BLaER1 (cell line): ENCODE measurements around the gene MBOAT7.

Experiments used
- H3K27ac ChIP-seq: shearing (Covaris generic); formaldehyde crosslinking; 2 replicates; pipeline ENCODE4 v1.8.1; 2022
- H3K27me3 ChIP-seq: shearing (Covaris generic); formaldehyde crosslinking; 2 replicates; pipeline ENCODE4 v1.8.1; 2022
- H3K36me3 ChIP-seq: shearing (Covaris generic); formaldehyde crosslinking; 2 replicates; pipeline ENCODE4 v1.8.1; 2022
- H3K4me1 ChIP-seq: shearing (Covaris generic); formaldehyde crosslinking; 2 replicates; pipeline ENCODE4 v1.8.1; 2022
- H3K4me2 ChIP-seq: shearing (Covaris generic); formaldehyde crosslinking; 2 replicates; pipeline ENCODE4 v1.8.1; 2022
- H3K4me3 ChIP-seq: shearing (Covaris generic); formaldehyde crosslinking; 2 replicates; pipeline ENCODE4 v1.8.1; 2022
- H3K9ac ChIP-seq: shearing (Covaris generic); formaldehyde crosslinking; 2 replicates; pipeline ENCODE4 v1.8.1; 2022
- H3K9me3 ChIP-seq: shearing (Covaris generic); formaldehyde crosslinking; 2 replicates; pipeline ENCODE4 v1.8.1; 2022
- H4K20me1 ChIP-seq: shearing (Covaris generic); formaldehyde crosslinking; 2 replicates; pipeline ENCODE4 v1.8.1; 2022
- Cebpa-rat ChIP-seq: shearing (Covaris generic); IDR thresholded peaks from 2 replicates; pipeline ENCODE4 v1.8.1; 2022

Gene MBOAT7

DNA sequence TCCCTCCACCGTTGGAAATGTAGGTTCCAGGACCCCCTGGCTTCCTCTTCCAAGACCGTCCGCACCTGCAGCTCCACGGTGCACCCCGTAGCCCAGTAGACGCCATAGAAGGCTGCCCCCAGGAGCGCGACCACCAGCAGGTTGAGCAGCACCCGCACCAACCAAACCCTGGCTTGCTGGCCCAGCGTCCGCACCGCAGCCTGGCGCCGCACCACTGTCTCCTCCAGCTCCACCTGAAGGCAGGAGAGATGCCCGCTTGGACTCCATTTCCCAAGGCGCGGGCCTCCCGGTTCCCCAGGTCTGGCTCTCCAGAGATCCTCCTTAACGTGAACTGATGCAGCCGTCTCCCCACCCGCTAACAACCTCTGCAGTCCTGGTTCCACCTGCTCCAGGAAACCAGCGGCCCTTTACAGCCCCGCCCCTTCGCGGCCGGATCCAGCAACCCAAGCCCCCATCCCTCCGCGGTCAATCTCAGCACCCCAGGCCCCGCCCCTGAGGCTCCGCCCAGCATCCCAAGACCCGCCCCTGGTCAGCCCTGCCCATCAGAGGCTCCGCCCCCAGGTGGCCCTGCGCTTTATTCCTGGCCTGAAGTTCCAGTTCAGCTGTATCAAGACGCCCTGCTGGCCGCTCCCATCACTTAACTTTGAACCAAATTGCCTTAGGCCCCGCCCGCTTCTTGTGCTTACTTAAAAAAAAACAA lies 24.9 kb downstream of the MBOAT7 start:
- TF ChIP-seq Cebpa-rat = no peak
- Histone ChIP-seq H3K4me2 (peak overlapping the region; percentile 46), H3K27me3 (no peaks in the 10 kb centered on the region), H3K36me3 (no peaks in the 10 kb centered on the region), H3K9ac (no peak overlapping the region), H3K4me1 (peaks cover 49% of the 10 kb centered on the region), H3K27ac (no peak overlapping the region), H3K9me3 (no peaks in the 10 kb centered on the region), H3K4me3 (no peak overlapping the region), H4K20me1 (peaks cover 14% of the 10 kb centered on the region; the same call in 1 of the 2 replicates)

DNA sequence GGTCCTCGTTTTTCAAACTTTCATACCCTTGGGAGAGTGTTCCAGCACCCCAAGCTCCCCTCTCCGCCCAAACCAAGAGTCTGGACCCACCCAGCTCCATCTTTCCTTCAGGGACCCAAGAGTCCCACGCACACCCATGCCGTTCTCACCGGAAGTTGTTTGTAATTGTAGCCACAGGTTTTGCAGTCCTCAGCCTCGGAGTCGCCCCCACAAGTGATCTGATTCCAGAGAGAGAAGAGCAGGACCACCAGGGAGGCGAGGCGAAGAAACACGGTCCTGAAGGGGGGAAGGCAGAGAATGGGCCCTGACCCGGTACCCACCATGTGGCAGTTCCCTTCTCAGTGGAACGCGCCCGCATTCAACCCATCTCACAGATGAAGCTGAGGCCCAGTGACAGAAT lies 26.5 kb downstream of the MBOAT7 start:
- Histone ChIP-seq H3K9me3 (no peaks in the 10 kb centered on the region), H3K27me3 (no peaks in the 10 kb centered on the region), H3K4me3 (peak overlapping the region; percentile 58; the same call in 1 of the 2 replicates), H3K36me3 (peaks cover 5% of the 10 kb centered on the region), H3K4me1 (peaks cover 55% of the 10 kb centered on the region), H3K27ac (no peak overlapping the region), H4K20me1 (peaks cover 14% of the 10 kb centered on the region), H3K9ac (no peak overlapping the region), H3K4me2 (peak overlapping the region; percentile 72)
- no peak for TF ChIP-seq Cebpa-rat

DNA sequence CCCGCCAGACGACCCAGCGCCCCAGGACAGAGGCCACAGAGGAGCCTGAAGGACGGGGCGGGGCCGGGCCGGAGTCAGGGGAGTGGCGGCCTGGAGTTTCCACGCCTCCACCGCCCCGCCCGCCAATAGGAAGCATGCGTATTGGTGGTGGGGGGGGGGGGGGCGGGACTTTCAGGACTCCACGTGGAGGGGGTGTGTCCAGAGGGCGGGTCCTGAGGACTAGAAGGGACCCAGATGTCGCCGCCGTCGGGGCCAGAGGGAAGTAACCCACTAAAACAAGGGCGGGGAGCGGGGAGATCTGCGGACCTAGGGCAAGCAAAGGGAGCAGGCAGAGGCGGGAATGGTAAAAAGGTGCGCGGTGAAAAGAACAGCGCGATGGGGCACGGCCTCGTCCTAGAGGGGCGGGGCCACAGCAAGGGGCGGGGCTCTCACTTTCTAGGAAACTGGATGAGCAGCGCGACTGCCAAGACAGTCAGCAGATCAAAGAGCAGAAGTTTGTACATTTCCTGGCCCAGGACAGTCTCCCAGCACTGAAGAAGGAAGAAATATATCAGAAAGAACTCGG lies 27.1 kb downstream of the MBOAT7 start:
- no peak for TF ChIP-seq Cebpa-rat
- Histone ChIP-seq H3K9ac (no peak overlapping the region), H3K27me3 (no peaks in the 10 kb centered on the region), H3K27ac (no peak overlapping the region), H3K4me1 (peaks cover 55% of the 10 kb centered on the region), H3K4me2 (peak overlapping the region; percentile 97), H4K20me1 (peaks cover 14% of the 10 kb centered on the region), H3K9me3 (no peaks in the 10 kb centered on the region), H3K36me3 (peaks cover 11% of the 10 kb centered on the region), H3K4me3 (peak overlapping the region; percentile 73)

DNA sequence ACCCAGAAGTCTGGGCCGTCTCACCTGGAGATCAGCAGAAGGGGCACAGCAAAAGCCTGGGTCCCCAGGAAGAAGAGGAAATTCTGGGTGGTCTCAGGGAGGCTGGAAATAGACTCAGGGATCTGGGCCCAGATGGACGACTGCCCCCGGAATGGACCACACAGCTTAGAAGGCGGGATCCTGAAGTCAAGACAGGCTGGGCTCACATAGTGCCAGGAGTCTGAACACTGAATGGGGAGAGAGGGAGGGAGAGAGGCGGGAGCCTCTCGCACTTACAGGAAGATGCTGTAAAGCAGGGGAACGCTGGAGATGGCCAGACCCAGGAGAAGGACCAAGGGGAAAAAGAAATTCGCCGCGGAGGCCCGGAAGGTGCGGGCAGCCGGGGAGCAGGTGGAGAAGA lies 28.5 kb downstream of the MBOAT7 start:
- TF ChIP-seq Cebpa-rat = no peak
- H3K4me1 ChIP-seq = peaks cover 55% of the 10 kb centered on the region
- peaks cover 25% of the 10 kb centered on the region for H3K36me3 ChIP-seq
- H3K9me3 ChIP-seq = no peaks in the 10 kb centered on the region
- peak overlapping the region; percentile 97 for H3K4me2 ChIP-seq
- peaks cover 29% of the 10 kb centered on the region for H4K20me1 ChIP-seq
- H3K27ac ChIP-seq = peak overlapping the region; percentile 76; the same call in 1 of the 2 replicates
- H3K4me3 ChIP-seq = peak overlapping the region; percentile 73
- peak overlapping the region; percentile 87 for H3K9ac ChIP-seq
- no peaks in the 10 kb centered on the region for H3K27me3 ChIP-seq

DNA sequence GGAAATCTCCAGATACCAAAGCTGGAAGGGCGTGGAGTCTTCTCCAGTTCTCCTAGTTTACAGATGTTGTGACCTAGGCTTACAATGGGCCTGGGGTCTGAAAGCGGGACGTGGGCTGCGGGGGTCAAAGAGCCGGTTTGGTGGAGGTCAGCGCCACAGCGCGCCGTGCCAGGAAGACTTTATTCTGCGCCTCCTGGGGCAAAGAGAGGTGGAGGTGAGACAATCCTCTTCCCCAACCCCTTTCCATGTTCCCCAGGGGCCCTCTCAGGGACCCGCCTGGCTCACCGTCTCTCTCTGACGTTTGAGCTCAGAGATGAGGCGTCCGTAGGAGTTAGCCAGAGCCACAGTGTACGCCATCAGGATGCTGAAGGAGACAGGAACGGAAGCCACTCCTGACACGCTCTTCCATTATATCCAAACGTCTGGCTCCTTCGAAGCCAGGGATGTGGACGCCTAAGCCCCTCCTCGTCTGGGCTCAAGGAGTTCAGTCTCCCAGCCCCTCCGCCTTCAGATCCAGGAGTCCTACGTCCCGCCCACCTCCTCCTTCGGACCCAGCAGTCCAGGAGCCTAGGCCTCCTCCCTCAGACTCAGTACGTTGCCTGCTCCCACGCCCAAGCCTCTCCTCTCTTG lies 29.1 kb downstream of the MBOAT7 start:
- Histone ChIP-seq H3K9ac (peak overlapping the region; percentile 87), H3K27ac (peak overlapping the region; percentile 76), H3K4me1 (peaks cover 55% of the 10 kb centered on the region), H4K20me1 (peaks cover 35% of the 10 kb centered on the region), H3K27me3 (no peaks in the 10 kb centered on the region), H3K36me3 (peaks cover 31% of the 10 kb centered on the region), H3K4me3 (peak overlapping the region; percentile 73), H3K9me3 (no peaks in the 10 kb centered on the region), H3K4me2 (peak overlapping the region; percentile 97)
- no peak for TF ChIP-seq Cebpa-rat

DNA sequence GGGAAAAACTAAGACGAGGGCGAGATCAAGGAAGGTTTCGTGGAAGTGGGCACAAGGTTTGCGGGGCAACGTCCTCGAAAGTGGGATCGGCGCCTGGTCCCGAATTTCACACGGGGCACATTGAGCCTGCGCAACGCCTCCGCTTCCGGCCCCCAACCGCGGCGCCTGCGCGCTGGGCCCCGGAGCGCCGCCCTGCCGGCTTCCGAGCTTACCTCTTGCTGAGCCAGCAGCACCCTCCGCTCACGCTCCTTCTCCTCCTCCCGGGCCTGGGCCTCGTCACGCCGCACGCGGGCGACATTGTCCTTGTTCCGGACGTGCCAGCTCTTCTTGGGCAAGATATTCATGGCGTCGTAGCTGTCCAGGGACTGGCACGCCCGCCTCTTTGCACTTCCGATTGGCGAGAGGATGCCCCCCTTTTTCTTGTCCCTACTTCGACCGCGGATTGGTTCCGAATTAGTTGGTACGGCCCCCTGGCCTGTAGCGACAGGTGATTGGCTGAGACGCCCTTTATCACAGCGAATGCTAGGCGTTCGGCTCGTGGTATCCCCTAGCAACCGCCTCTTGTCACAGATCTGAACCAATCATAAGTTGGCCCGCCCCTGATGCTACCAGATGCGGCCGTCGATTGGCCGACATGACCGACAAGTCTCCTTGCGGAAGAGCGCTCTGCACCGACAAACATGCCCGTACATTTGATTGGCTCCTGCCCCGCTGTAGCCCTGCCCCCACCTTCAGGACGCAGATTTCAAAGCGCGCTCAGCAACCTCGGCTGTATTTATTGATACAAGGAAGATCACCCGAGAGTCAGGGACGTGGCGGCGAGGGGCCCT lies 29.8 kb downstream of the MBOAT7 start, which contains the start of gene LENG1:
Gene LENG1 (minus strand): TSS at position 370 of the 830 bp plus-strand sequence. CDS start 26 bp downstream, at position 344.
- Histone ChIP-seq H3K4me2 (peak within 1 kb of the TSS; percentile 98), H3K36me3 (peaks cover 38% of the 10 kb centered on the region), H3K27me3 (no peaks in the 10 kb centered on the region), H3K4me1 (peaks cover 57% of the 10 kb centered on the region), H3K4me3 (peak within 1 kb of the TSS; percentile 73), H3K9ac (peak within 1 kb of the TSS; percentile 87), H3K27ac (peak within 1 kb of the TSS; percentile 90), H4K20me1 (peaks cover 42% of the 10 kb centered on the region), H3K9me3 (no peaks in the 10 kb centered on the region)
- TF ChIP-seq Cebpa-rat = 0 out of 2 replicates have a peak, but pooled peaks have one; percentile 7

DNA sequence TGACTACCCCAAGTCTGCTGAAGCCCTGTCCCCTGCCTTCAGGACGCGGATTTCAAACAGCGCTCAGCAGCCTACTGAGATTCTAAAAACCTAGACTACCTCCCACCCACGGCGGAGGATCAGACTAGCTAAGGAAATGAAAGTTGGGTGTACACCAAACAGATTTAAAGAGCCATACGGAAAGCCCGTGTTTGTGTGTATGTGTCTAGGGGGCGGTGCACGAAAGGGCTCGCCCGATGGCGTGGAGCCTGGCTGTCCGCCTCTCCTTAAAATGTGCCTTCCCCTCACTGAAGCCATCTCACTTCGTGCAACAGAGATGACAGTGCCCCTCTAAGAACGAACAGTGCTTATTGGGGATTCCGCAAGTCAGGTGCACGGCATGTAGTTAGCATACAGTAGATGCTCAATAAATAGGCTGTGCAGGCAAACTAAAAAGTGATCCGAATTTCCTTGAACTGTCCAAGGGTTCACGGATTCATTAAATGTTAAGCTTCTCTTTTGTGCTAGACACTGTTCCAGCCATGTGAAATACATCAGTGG lies 30.5 kb downstream of the MBOAT7 start:
- Histone ChIP-seq H3K9ac (peak overlapping the region; percentile 85), H3K4me1 (peaks cover 53% of the 10 kb centered on the region), H3K4me2 (peak overlapping the region; percentile 98), H3K36me3 (peaks cover 45% of the 10 kb centered on the region), H3K4me3 (peak overlapping the region; percentile 73), H3K27me3 (no peaks in the 10 kb centered on the region), H3K27ac (peak overlapping the region; percentile 90), H3K9me3 (no peaks in the 10 kb centered on the region), H4K20me1 (peaks cover 49% of the 10 kb centered on the region)
- TF ChIP-seq Cebpa-rat = no peak

DNA sequence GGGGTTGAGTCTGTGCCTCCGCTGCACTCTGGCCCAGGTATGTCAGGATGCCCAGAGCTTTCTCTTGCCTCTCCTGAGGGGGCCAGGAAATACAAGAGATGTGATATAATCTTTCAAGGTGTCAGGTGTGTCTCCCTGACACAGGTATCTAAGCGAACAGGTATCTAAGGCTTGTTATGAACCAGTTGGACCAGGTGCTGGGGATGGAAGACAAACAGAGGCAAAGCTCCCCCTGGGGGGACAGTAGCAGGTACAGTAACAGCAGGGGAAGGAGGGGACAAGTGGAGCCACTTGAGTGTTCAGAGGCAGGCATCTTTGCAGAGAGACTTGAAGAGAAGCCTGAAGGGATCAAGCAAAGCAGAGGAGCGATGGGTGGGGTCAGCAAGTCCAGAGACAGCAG lies 32.4 kb downstream of the MBOAT7 start:
- no peaks in the 10 kb centered on the region for H3K9me3 ChIP-seq
- H3K27ac ChIP-seq = no peak overlapping the region
- peaks cover 64% of the 10 kb centered on the region for H3K36me3 ChIP-seq
- H4K20me1 ChIP-seq = peaks cover 66% of the 10 kb centered on the region
- TF ChIP-seq Cebpa-rat = no peak
- no peak overlapping the region for H3K4me2 ChIP-seq
- H3K4me1 ChIP-seq = peaks cover 38% of the 10 kb centered on the region
- H3K9ac ChIP-seq = no peak overlapping the region
- no peak overlapping the region for H3K4me3 ChIP-seq
- H3K27me3 ChIP-seq = no peaks in the 10 kb centered on the region

DNA sequence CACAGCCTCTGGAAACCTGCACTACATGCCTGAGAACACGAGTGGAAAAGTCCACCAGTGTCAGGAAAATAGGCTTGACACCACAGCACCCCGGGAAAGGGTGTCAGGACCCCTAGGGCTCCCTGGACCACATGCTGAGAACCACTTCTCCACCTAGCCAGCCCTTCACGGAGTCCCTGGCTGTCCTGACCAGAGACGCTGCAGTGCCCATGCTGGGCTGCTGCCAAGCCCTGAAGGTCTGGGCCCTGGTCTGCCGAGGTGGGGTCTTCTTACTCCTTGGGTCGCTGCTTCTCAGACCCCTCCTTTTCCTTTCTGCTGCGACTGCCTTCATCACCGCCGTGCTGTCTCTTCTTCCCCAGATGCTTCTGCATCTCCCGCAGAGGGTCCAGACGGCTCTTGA lies 32.9 kb downstream of the MBOAT7 start:
- TF ChIP-seq Cebpa-rat = no peak
- H3K4me3 ChIP-seq = no peak overlapping the region
- H3K27ac ChIP-seq = no peak overlapping the region
- no peaks in the 10 kb centered on the region for H3K9me3 ChIP-seq
- peaks cover 66% of the 10 kb centered on the region for H4K20me1 ChIP-seq
- H3K9ac ChIP-seq = no peak overlapping the region
- no peaks in the 10 kb centered on the region for H3K27me3 ChIP-seq
- no peak overlapping the region for H3K4me2 ChIP-seq
- peaks cover 69% of the 10 kb centered on the region for H3K36me3 ChIP-seq
- peaks cover 34% of the 10 kb centered on the region for H3K4me1 ChIP-seq
